ENCODE measurements around the gene TEAD3. TPM values are rescaled to one million over a fixed set of nuclear protein-coding genes. Genes with fewer than 3 reads are reported as not detected.
A peak's percentile ranks its signal among the peaks of the same experiment; 100 is the strongest.
"Not testable (repeated sequence)": the region's sequence is repeated elsewhere in the genome, so short reads cannot be mapped to it uniquely, and the experiment has no call there.

Gene TEAD3
- 10 to 100 TPM; 32.0 to 56.7 (median 48.4) TPM for polyA plus RNA-seq (ENCODE audit: insufficient read depth in 1 of 5, insufficient read length in 5 of 5, low replicate concordance in 1 of 5)
- long read RNA-seq, donor 1, partial matches to known transcripts, result 50 of 57 reads
- long read RNA-seq, donor 1, other reads (novel, unspliced or antisense), result 7 of 57 reads
- long read RNA-seq, donor 2, result 0 reads
- long read RNA-seq, donor 3, partial matches to known transcripts, result 5 of 11 reads
- long read RNA-seq, donor 3, other reads (novel, unspliced or antisense), result 6 of 11 reads
- long read RNA-seq, donor 4, partial matches to known transcripts, result 0 of 5 reads
- long read RNA-seq, donor 4, other reads (novel, unspliced or antisense), result 5 of 5 reads
- long read RNA-seq, donor 5, partial matches to known transcripts, result 6 of 12 reads
- long read RNA-seq, donor 5, other reads (novel, unspliced or antisense), result 6 of 12 reads
- long read RNA-seq, donor 6, partial matches to known transcripts, result 0 of 11 reads
- long read RNA-seq, donor 6, other reads (novel, unspliced or antisense), result 11 of 11 reads
- long read RNA-seq, donor 7, partial matches to known transcripts, result 0 of 6 reads
- long read RNA-seq, donor 7, other reads (novel, unspliced or antisense), result 6 of 6 reads
- long read RNA-seq, donor 8, result 0 reads

DNA sequence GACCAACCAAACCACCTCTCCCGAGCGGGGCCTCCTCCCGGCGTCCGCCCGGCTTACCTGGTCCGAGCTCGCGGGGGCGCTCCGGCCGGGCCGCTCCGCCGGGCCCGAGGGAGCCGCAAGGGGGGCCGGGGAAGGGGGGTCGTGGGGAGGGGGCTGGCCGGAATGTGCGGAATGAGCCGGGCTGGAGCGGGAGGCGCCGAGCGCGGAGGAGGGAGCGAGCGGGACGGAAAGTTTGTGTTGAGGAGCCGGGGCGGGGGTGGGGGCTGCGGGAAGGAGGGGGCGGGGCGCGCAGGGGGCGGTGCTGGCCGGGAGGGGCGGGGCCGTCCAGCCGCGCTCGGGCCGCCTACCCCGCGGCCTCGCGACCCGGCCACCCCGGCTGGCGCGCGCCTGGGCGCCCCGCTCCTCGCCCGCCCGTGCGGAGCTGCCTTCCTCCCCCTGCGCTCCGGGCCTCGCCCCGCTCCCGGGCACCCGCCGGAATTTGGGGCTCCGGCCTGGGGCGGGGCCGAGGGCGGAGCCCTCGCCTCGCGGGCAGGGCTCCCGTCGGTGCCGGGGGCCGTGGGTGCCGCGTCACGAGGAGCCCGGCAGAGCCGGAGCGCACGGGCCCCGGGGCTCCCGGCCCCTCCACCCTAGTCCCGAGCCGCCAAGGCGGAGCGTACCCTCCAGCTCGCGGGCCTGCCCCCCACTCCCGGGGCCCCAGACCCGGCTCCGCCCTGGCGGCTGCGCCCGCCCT, at the start of gene TEAD3:
Gene TEAD3, minus strand, starts transcription at position 239 of the 730 bp plus-strand sequence.
- DNase-seq, result peak; percentile 78 to 81

DNA sequence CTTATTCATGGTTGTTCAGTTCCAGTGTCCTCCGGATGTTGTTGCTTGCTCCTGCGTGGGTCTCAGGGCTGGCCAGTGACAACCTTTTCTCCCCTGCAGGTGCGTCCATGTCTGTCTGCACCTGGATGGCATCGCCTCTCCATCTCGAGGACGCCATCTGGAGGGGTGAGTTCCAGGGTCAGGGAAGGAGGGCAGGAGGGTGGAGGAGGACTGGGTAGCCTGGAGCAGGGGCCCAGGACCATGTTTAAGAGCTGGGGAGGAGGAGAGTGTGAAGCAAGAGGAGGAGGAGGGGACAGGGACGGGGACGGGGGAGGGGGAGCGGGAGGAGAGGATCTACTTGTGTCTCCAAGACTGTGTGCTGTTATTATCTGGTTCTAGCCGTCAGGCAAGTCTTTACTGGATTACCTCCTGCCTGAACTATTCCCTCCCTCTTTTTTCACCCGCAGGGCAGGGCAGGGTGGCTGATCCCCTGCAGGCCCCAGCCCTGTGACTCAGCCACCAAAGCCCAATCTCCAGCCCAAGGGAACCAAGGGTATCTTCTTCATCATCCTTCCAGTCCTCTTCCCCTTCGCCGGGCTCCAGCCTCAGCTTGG, 48.0 kb upstream of the TEAD3 start:
- no peak for DNase-seq

DNA sequence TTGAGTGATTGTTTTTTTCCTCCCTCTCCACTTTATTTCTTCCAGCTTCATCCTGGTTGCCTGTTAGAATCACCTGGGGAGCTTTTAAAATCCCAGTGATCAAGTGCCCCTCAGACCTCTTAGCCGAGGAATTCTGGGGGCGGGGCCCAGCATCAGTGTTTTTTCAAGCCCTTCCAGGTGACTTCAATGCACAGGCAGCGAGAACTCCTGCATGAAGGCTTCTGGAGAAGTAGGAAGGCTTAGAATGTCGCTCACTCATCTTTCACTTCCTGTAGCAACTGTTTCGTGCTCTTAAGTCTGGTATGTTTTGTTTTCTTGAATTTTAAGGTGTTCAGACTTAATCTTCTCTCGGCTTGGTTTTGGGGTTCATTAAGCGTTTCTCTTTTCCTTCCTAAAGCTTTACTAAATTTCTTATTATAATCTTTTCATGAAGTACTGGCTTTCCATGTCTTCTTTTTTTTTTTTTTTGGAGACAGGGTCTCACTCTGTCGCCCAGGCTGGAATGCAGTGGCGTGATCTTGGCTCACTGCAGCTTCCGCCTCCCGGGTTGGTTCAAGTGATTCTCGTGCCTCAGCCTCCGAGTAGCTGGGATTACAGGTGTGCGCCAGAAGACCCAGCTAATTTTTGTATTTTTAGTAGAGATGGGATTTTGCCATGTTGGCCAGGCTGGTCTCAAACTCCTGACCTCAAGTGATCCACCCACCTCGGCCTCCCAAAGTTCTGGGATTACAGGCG, 46.7 kb upstream of the TEAD3 start:
- peak in 1 of 2 donors; percentile 26 for DNase-seq

DNA sequence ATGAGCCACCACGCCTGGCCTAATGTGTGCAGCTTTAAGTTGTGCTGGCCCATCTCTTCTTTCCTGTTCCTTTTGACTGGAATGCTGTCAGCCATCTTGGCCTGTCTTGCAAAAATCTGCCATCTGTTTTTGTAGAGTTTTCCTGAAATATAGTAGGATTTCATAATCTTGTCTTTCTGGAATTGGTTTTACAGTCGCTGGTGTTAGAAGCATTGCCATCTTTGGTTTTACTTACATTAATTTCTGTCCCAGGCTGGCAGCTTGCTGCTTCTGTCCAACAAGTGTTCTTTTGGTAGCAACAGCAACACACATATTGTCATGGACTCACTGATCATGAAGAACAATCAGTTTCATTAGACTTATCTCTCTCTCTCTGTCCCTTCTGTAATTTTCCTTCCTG, 45.0 kb upstream of the TEAD3 start:
- DNase-seq, result no peak

DNA sequence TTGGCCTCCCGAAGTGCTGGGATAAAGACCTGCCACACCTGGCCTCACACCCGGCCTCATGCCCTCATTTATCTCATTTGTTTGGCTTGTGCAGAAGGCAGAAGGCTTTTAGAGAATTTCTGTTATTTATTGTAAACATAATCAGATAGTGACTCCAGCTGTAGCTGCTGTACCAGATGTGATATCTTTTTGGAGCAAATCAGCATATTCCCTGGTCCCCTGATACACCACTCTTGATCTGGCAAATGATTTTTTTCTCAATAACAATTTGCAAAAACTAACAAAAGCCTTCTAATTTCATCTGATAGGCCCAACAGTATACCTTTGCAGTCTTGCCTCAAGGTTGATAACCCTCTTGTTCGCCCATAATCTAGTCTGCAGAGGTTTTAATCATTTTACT, 42.3 kb upstream of the TEAD3 start:
- no peak for DNase-seq

DNA sequence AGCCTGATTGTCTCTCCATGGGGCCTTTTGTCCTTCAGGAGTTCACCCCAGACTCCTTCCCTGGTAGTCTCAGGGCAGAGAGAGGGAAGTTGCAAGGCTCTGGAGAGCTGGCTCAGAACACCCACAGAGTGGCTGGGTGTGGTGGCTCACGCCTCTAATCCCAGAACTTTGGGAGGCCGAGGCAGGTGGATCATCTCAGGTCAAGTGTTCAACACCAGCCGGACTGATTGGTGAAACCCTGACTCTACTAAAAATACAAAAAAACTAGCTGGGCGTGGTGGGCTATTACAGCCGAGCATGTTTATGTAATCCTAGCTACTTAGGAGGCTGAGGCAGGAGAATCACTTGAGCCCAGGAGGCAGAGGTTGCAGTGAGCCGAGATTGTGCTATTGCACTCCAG, 39.0 kb upstream of the TEAD3 start:
- DNase-seq, result not testable (repeated sequence)

DNA sequence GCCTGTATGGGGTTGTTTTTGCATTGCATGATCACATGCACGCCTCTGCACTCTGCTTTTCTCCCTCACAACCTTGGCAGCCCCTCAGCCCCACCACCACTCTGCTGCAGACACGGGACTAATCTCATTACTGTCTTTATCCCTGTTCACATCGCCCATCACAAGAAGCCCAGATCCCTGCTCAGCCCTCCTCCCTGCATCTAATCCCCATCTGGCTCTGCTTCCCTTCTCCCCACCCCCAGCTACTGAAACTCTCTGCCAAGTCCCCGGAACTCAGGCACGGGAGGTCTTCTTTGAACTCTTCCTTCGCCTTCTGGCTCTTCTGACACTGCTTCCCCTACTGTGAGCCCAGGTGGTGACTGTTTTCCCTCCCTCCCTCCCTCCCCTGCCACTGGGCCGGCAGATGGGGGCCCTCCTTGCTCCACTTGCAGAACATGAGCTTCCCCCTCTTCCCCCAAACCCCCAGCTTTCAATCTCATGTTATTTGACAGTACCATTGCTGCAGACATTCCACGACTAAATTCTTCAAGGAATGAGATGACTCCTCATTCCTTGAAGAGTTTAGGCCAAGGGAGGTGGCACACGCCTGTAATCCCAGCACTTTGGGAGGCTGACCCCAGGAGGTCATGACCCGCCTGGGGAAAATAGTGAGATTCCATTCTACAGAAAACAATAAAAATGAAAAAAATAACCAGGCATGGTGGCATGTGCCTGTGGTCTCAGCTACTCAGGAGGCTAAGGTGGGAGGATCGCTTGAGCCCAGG, 37.7 kb upstream of the TEAD3 start:
- peak in 1 of 2 donors; percentile 15 for DNase-seq

DNA sequence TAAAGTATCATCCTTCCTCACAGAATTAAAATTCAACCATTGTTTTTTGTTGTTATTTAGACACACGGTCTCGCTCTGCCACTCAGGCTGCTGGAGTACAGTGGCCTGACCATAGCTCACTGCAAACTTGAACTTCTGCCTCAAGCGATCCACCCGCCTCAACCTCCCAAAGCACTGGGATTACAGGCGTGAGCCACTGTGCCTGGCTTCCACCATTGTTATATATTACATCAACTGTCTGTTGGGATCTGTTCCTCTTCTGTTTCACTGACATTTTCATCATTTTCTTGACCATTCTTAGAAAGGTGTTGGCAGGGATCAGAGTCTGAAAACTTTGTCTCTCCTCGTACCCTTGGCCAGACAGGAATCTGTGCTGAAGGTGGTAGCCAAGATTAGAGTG, 37.1 kb upstream of the TEAD3 start:
- DNase-seq, result no peak

DNA sequence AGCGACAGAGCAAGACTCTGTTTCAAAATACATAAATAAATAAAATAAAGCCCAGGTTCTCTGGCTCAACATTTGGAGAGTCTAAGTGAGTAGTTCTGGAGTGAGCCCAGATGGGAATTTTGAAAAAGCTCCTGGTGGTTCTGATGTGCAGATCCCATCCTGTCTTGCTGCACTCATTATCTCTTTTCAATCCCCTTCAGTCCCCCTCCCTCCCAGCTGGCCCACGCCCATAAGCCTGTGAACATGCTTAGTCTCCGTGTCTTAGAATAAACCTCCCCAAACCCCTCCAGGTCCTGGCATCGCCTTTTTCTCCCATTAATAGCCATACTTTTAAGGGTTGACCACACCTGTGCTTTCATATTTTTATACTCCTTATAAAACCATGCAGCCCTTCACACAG, 35.2 kb upstream of the TEAD3 start:
- no peak for DNase-seq

DNA sequence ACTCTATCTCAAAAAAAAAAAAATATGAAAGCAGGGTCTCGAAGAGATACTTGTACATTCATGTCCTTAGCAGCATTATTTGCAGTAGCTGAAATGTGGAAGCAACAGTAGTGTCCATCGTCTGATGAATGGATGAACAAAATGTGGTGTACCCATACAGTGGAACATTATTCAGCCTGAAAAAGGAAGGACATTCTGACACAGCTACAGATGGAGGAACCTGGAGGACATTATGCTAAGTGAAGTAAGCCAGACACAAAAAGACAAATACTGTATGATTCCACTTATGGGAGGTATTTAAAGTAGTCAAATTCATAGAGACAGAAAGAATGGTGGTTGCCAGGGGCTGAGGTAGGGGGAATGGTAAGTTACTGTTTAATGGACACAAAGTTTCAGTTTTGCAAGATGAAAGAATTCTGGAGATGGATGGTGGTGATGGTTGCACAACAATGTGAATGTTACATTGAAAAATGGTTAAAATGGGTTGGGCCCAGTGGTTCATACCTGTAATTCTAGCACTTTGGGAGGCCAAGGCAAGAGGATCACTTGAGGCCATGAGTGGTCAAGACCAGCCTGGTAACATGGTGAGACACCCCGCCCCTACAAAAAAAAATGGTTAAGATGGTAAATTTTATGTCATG, 27.6 kb upstream of the TEAD3 start:
- no peak for DNase-seq

DNA sequence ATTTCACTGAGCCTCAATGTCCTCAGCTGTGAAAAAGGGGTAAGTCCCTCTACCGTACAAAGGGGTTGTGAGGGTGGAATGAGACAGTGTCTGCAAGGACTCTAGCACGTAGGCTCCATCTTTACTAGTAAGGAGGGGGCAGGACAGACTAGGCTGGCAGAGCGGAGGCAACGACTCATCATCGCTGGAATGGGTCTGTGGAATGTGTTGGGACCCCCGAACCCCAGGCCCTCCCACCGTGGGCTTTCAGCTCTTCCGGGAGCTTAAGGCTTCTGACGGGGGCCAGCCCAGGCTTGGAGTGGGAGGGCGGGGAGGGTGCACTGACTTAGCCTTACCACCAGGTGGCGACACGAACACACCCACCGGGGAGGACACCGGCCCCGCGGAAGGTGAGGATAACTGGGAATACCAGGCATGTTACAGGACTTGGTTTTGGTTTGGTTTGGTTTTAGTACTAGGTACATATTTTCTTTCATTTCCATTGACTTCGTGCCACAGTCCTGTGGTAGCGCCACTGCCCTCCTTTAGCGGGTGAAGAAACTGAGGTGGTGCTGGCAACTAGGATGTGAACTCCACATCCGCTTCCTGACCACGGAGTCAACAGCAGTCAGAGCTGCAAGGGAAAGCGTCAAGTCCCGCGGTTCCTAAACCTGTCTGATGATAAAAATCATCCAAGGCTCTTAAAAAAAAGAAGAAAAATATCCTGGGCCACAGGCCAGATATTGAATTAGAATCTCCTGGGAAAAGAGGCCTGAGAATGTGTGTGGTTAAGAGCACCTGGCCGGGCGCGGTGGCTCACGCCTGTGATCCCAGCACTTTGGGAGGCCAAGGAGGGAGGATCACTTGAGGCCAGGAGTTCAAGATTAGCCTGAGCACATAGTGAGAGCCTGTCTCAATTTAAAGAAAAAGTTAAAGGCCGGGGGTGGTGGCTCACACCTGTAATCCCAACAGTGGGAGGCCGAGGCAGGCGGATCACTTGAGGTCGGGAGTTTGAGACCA, 26.1 kb upstream of the TEAD3 start:
- DNase-seq, result peak in 1 of 2 donors; percentile 36

DNA sequence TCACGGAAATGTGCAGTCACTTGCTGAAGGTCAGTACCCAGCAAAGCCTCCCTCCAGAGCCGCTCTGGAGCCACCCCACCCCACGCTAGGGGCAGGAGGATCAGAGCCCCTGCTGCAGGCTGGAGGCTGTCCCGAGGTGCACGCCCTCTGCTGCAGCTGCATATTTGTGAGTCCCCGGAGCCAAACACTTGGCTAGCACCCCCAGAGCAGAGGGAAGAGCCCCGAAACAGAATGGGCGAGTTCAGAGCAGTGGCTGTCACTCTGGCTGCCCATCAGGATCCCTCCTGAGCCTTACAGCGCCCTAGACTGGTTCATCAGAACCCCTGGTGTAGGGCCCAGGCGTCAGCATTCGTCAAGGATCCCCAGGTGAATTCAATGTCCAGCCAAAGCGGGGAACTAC, 25.3 kb upstream of the TEAD3 start:
- no peak for DNase-seq

DNA sequence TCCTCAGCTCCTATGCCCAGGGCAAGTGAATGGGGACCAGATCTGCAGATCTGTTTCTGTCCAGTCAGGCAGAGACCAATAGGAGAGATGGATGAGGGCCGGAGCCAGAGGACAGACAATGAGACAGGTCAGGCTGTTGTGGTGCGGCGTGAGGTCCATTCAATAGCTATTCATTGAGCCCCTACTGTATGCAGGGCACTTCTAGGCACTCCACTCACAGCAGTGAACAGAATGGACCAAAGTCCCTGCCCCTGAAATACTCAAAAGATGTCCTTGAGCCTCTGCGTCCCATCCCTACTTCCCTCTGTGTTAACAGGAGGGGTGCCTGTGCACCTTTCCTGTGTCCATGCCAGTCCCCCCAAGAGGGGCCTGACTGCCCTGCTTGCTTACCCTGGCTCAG, 24.4 kb upstream of the TEAD3 start:
- DNase-seq, result no peak

DNA sequence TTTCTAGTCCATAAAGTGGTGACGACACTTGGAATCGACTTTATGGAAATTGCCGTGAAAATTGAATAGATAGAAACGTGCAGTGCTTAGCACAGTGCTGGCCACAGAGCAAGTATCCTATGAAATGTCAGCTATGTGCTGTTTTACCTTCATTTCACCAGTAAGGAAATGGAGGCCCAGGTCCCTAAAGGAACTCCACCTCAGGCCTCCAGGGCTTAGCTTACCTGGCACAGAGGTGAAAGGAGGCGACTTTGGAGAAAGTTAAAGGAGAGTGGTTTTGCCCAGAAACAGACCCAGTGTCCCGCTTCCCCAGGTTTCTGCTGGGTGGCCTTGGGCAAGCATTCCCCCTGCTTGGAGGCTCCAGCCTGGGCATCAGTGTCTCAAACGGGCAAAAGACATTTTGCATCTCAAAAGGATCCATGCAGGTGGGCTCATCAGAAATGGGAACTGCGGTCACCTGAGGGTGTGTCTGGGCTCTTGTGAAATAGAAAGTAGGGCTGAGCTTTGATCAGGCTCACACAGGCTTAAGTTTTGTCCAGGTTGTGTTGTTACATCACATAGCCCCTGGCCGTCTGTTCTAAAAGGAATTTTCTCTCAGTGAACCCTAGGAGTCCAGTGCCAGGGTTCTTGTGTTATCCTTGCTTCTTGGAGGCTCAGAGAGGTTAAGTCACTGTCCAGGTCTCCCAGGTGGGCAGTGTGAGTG, 22.6 kb upstream of the TEAD3 start:
- DNase-seq, result no peak

DNA sequence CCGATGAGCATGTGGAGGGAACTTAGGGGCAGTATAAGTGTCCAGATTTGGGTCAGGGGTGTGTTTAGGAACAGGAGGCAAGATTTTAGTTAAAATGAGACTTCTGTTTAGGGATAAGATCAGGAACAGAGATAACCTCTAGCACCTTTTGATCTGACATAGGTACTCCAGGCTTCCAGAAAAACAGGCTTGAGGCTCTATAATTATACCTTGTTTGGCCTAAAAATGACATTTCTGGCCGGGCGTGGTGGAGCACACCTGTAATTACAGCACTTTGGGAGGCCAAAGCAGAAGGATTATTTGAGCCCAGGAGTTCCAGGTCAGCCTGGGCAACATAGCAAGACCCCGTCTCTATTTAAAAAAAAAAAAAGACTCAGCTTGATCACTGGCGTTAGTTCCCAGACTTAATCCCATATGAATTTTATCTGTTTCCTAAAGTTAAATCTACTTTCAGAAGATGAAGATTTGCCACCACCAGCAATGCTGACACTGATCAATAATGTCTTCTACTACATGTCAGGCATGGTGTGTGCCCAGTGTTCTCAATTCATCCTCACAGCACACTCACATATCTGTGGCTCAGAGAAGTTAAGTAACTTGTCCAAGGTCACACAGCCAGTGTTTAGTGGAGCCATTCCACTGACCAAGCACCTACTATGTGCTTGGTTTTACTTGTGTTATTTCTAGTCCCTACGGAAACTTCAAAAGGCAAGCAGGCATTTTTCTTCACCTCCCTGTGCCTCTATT, 21.9 kb upstream of the TEAD3 start:
- DNase-seq, result no peak

DNA sequence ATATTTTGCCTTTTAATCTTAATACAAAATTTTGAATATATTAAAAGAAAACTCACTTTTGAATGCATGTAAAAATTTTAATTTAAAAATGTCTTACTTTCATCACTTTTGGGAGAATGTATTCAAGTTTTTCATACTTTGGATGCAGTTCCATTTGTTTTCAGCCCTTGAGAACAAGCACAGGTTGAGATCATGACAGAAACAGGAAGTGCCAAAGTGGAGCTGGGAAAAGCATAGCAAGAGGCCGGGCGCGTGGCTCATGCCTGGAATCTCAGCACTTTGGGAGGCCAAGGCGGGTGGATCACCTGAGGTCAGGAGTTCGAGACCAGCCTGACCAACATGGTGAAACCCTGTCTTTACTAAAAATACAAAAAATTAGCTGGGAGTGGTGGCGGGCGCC, 21.1 kb upstream of the TEAD3 start:
- DNase-seq, result not testable (repeated sequence)

DNA sequence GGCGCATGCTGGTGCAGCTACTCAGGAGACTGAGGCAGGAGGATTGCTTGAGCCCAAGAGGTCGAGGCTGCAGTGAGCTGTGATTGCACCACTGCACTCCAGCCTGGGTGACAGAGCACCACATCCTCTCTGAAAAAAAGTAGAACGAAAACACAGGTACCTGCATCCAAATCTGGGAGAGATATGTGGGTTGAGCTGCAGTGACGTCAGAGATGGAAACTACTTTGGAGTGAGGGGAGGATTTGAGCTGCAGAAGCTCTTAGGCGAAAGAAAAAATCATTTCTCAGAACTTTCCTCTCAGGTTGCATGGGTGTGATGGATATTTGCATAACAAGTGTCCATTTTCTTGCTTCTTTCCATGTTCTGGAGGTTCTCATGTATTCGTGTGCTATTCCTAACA, 19.8 kb upstream of the TEAD3 start:
- DNase-seq, result no peak

DNA sequence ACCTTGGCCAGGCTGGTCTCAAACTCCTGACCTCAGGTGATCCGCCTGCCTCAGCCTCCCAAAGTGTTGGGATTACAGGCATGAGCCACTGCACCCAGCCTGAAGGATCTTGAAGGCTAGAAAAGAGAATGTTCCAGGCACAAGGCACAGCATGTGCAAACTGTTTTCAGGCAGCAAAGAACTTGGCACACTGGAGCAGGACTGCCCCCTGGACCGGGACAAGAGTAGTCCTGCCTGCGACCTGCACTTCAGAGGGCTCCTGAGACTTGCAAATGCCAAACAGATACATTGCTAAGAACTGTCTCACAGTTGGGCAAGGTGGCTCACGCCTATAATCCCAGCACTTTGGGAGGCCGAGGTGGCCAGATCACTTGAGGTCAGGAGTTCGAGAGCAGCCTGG, 19.1 kb upstream of the TEAD3 start:
- not testable (repeated sequence) for DNase-seq
